ENCODE measurements around the gene TBATA.

The TBATA gene

GRCh38 chr10:70729763-70730357, 55.3 kb downstream of the TBATA start:
- no peaks in the 10 kb centered on the region for H3K4me1 ChIP-seq (ENCODE audit: insufficient read depth, low read length, severe bottlenecking)
- H3K4me3 ChIP-seq (ENCODE audit: low read depth, low read length, poor library complexity, severe bottlenecking) = no peak overlapping the region
- TF ChIP-seq CTCF (IDR thresholded peaks at IDR 0.05; ENCODE audit: low read length) (no peak), EZH2 (IDR thresholded peaks at IDR 0.05; ENCODE audit: borderline replicate concordance, low read length) (no peak)
- no peaks in the 10 kb centered on the region for H4K20me1 ChIP-seq (ENCODE audit: insufficient read depth, low read length)
- no peaks in the 10 kb centered on the region for H3K79me2 ChIP-seq (ENCODE audit: insufficient read depth, low read length)
- H3F3A ChIP-seq (ENCODE audit: insufficient read depth, low read length) = no peaks in the 10 kb centered on the region
- H3K9me2 ChIP-seq (ENCODE audit: low read depth, low read length) = no peaks in the 10 kb centered on the region
- no peaks in the 10 kb centered on the region for H3K9me3 ChIP-seq (ENCODE audit: low read length)
- no peak overlapping the region for H3K27ac ChIP-seq (ENCODE audit: low read depth, low read length, poor library complexity, severe bottlenecking)
- H3K4me2 ChIP-seq (ENCODE audit: low read length) = no peak overlapping the region
- no peak overlapping the region for H3K9ac ChIP-seq (ENCODE audit: low read length)
- H2AFZ ChIP-seq (ENCODE audit: low read length) = no peak overlapping the region
- no peaks in the 10 kb centered on the region for H3K36me3 ChIP-seq (ENCODE audit: insufficient read depth, low read length)
- 0 out of 2 replicates have a peak, but pooled peaks cover 4% of the 10 kb centered on the region for H3K27me3 ChIP-seq (ENCODE audit: insufficient read depth, low read length)

- H3K27ac ChIP-seq (ENCODE audit: low read depth, low read length, poor library complexity, severe bottlenecking) = no peak overlapping the region
- TF ChIP-seq CTCF (IDR thresholded peaks at IDR 0.05; ENCODE audit: low read length) = no peak
- no peak for TF ChIP-seq EZH2 (IDR thresholded peaks at IDR 0.05; ENCODE audit: borderline replicate concordance, low read length)
Observed at GRCh38 chr10:70728328-70728727, 56.8 kb downstream of the TBATA start.

GRCh38 chr10:70726909-70727495, 58.2 kb downstream of the TBATA start:
- no peak overlapping the region for H3K4me3 ChIP-seq (ENCODE audit: low read depth, low read length, poor library complexity, severe bottlenecking)
- H3K27me3 ChIP-seq (ENCODE audit: insufficient read depth, low read length) = 0 out of 2 replicates have a peak, but pooled peaks cover 5% of the 10 kb centered on the region
- H3K79me2 ChIP-seq (ENCODE audit: insufficient read depth, low read length) = no peaks in the 10 kb centered on the region
- H3K9me2 ChIP-seq (ENCODE audit: low read depth, low read length) = no peaks in the 10 kb centered on the region
- no peaks in the 10 kb centered on the region for H3F3A ChIP-seq (ENCODE audit: insufficient read depth, low read length)
- no peaks in the 10 kb centered on the region for H4K20me1 ChIP-seq (ENCODE audit: insufficient read depth, low read length)
- H3K4me2 ChIP-seq (ENCODE audit: low read length) = no peak overlapping the region
- H3K36me3 ChIP-seq (ENCODE audit: insufficient read depth, low read length) = no peaks in the 10 kb centered on the region
- TF ChIP-seq CTCF (IDR thresholded peaks at IDR 0.05; ENCODE audit: low read length) = no peak
- no peak for TF ChIP-seq EZH2 (IDR thresholded peaks at IDR 0.05; ENCODE audit: borderline replicate concordance, low read length)
- H2AFZ ChIP-seq (ENCODE audit: low read length) = no peak overlapping the region
- H3K4me1 ChIP-seq (ENCODE audit: insufficient read depth, low read length, severe bottlenecking) = no peaks in the 10 kb centered on the region
- no peak overlapping the region for H3K9ac ChIP-seq (ENCODE audit: low read length)
- H3K27ac ChIP-seq (ENCODE audit: low read depth, low read length, poor library complexity, severe bottlenecking) = no peak overlapping the region
- H3K9me3 ChIP-seq (ENCODE audit: low read length) = no peaks in the 10 kb centered on the region

More at GRCh38 chr10:70728328-70728727, 56.8 kb downstream of the TBATA start:
- Histone ChIP-seq H3K4me2 (ENCODE audit: low read length) (no peak overlapping the region), H3K4me1 (ENCODE audit: insufficient read depth, low read length, severe bottlenecking) (no peaks in the 10 kb centered on the region), H3K27me3 (ENCODE audit: insufficient read depth, low read length) (0 out of 2 replicates have a peak, but pooled peaks cover 5% of the 10 kb centered on the region), H3K9me2 (ENCODE audit: low read depth, low read length) (no peaks in the 10 kb centered on the region), H3K9ac (ENCODE audit: low read length) (no peak overlapping the region), H3K36me3 (ENCODE audit: insufficient read depth, low read length) (no peaks in the 10 kb centered on the region), H3K79me2 (ENCODE audit: insufficient read depth, low read length) (no peaks in the 10 kb centered on the region), H3K9me3 (ENCODE audit: low read length) (no peaks in the 10 kb centered on the region), H3K4me3 (ENCODE audit: low read depth, low read length, poor library complexity, severe bottlenecking) (no peak overlapping the region), H3F3A (ENCODE audit: insufficient read depth, low read length) (no peaks in the 10 kb centered on the region), H2AFZ (ENCODE audit: low read length) (no peak overlapping the region), H4K20me1 (ENCODE audit: insufficient read depth, low read length) (no peaks in the 10 kb centered on the region)

Data from OCI-LY1 (cell line).